SK-N-SH treated with all-trans-retinoic acid at 6 μM for 48 hours (cell line): ENCODE measurements around the gene DEDD2.

Experiments
- ARNTL ChIP-seq: fragments of 450-650 bp; formaldehyde crosslinking; IDR thresholded peaks from 2 replicates; pipeline ENCODE4 v1.5.0; 2020; ENCODE audit warnings: low read depth, mild to moderate bottlenecking, moderate library complexity, borderline replicate concordance
- BACH2 ChIP-seq: fragments of 250-450 bp; sonication (Bioruptor Pico); IDR thresholded peaks from 2 replicates; pipeline ENCODE4 v1.9.0; 2021; ENCODE audit warnings: mild to moderate bottlenecking, borderline replicate concordance
- ESRRG ChIP-seq: fragments of 250-450 bp; sonication (Bioruptor Pico); IDR thresholded peaks from 2 replicates; pipeline ENCODE4 v1.6.1; 2021; ENCODE audit warnings: mild to moderate bottlenecking
- GLIS3 ChIP-seq: fragments of 250-450 bp; sonication (Bioruptor Pico); IDR thresholded peaks from 2 replicates; pipeline ENCODE4 v1.5.0; 2020; ENCODE audit warnings: mild to moderate bottlenecking, moderate library complexity
- OSR1 ChIP-seq: fragments of 250-450 bp; sonication (Bioruptor Pico); IDR thresholded peaks from 2 replicates; pipeline ENCODE4 v1.8.0; 2022; ENCODE audit warnings: moderate library complexity, mild to moderate bottlenecking, inconsistent platforms
- PATZ1 ChIP-seq: fragments of 250-450 bp; sonication (Bioruptor Pico); IDR thresholded peaks from 2 replicates; pipeline ENCODE4 v1.8.0; 2020; ENCODE audit warnings: mild to moderate bottlenecking, moderate library complexity, borderline replicate concordance
- RARB ChIP-seq: fragments of 250-450 bp; sonication (Bioruptor Pico); IDR thresholded peaks from 2 replicates; pipeline ENCODE4 v1.8.0; 2021; ENCODE audit warnings: mild to moderate bottlenecking, moderate library complexity
- TOX ChIP-seq: fragments of 250-450 bp; sonication (Bioruptor Pico); IDR thresholded peaks from 2 replicates; pipeline ENCODE4 v1.8.0; 2021; ENCODE audit warnings: mild to moderate bottlenecking, moderate library complexity, borderline replicate concordance
- ZFP3 ChIP-seq: fragments of 250-450 bp; sonication (Bioruptor Pico); IDR thresholded peaks from 2 replicates; pipeline ENCODE4 v1.5.0; 2020; ENCODE audit warnings: mild to moderate bottlenecking, moderate library complexity
- ZNF565 ChIP-seq: fragments of 450-650 bp; formaldehyde crosslinking; conservative IDR thresholded peaks from 2 replicates; pipeline ENCODE4 v1.5.0; 2020; ENCODE audit warnings: low read depth, mild to moderate bottlenecking, moderate library complexity

DNA sequence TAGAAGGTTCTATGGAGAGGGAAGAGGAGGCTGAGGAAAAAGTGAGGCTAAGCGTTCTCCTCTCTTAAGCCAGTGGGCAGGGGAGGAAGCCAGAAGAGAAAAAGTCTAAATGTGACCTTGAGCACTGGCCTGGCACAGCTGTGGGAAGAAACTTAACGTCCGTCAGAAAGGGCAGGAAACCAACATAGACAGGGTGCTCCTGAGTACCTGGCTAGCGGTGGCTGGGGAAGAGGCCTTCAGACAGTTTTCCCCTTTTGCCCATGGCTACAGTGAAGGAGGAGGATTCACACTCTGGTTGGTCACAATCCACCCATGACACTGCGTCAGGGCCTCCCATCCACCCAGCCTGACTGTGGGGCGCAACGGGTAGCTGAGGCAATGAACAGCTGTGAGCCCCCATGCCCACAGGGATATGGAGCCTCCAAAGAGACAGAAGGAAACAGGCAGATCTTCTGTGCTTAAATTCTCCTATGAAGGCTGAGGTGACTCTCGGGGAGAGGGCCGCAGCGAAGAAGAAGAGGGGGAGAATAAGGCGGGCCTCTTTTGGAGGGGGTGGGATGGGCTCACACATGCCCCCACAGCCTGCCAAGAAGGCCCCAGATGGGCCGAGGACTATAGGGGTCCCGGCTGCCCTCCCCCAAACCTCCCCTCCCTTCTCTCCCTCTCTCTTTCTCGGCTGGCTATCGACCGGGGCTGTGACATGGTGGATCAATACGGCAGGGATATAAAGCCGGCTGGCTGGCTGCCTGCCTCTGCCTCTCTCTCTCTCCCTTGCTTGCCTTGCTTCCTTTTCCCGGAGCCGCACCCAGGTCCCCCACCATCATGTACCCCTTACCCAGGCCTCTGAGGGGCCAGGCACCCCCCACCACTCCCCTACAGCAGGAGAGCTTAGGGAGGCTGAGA is 65.4 kb downstream of the DEDD2 start:
- no peak for TF ChIP-seq PATZ1
- TF ChIP-seq TOX (CRISPR knock-in tag) = no peak
- no peak for TF ChIP-seq ZFP3 (CRISPR knock-in tag)
- no peak for TF ChIP-seq RARB
- no peak for TF ChIP-seq ARNTL (CRISPR knock-in tag)
- no peak for TF ChIP-seq GLIS3 (CRISPR knock-in tag)
- no peak for TF ChIP-seq ZNF565
- no peak for TF ChIP-seq OSR1 (CRISPR knock-in tag)
- TF ChIP-seq ESRRG (CRISPR knock-in tag) = no peak
- TF ChIP-seq BACH2 (CRISPR knock-in tag) = no peak
